Right cardiac atrium (tissue), 5 donors: ENCODE measurements around the gene MYO5B. TPM values are rescaled to one million over a fixed set of nuclear protein-coding genes. Genes with fewer than 3 reads are reported as not detected.

Source experiments
- ATAC-seq, 2 donors: fragments of 200-7000 bp; cut with Tn5 transposase; one replicate each; pipeline versions ENCODE4 v1.8.0 to v1.9.1; 2020; ENCODE audit warnings: moderate library complexity in 2 of 2, mild to moderate bottlenecking in 1 of 2
- DNase-seq, 3 donors: peaks; one replicate each; pipeline ENCODE4 v3.0.0-alpha.2; 2020
- H3K27ac ChIP-seq: one replicate; pipeline ENCODE4 v1.5.1; 2013; ENCODE audit warnings: mild to moderate bottlenecking, low read length, control low read depth, moderate library complexity
- H3K27me3 ChIP-seq: one replicate; pipeline ENCODE4 v1.6.1; 2013; ENCODE audit not compliant: control insufficient read depth, insufficient read depth
- H3K4me1 ChIP-seq: one replicate; pipeline ENCODE4 v1.6.1; 2013; ENCODE audit warnings: low read length; ENCODE audit not compliant: control insufficient read depth, insufficient read depth
- H3K4me3 ChIP-seq: one replicate; pipeline ENCODE4 v1.5.1; 2013; ENCODE audit warnings: low read length, control low read depth
- H3K9me3 ChIP-seq: one replicate; pipeline ENCODE4 v1.6.1; 2013; ENCODE audit warnings: low read length; ENCODE audit not compliant: control insufficient read depth
- WGBS: extraction: QIAGEN DNeasy Blood & Tissue Kit; methylation state at CpG from one replicate; pipeline ENCODE4 v1.1.7; 2013; 5-methylcytosine and 5-hydroxymethylcytosine counted together
- intact Hi-C, 4 donors: fragments of 100-400 bp; cut with DNase I; formaldehyde crosslinking; loops; one replicate each; pipeline versions ENCODE4 v1.11.0 to v1.14.0; 2022 to 2023
- polyA plus RNA-seq: library from polyadenylated mRNA; stranded (reverse); fragments of 200-250 nt; gene quantifications from one replicate; pipeline ENCODE4 v1.2.3, GENCODE V29; 2013
- total RNA-seq, 4 donors: library from RNA; stranded (reverse); fragmentation: NEBNext Ultra II Directional; extraction: Animal tissue kit (Norgen Biotek cat#: 25700); gene quantifications; one replicate each; pipeline ENCODE4 v1.2.1, GENCODE V29; 2021
- donor health status: healthy with polysubstance abuse.
- donor health status: DM: no; HTN: yes; CAD: no.
- donor health status: DM: no; HTN: no; CAD: no.
- donor health status: DM: no; HTN: yes; CAD: no; lungs with severe emphysema.
- donor health status: DM: yes; HTN: yes; CAD: no.

The MYO5B gene
- total and polyA plus RNA-seq, 5 donors: 1.4 to 4.5 (median 3.1) TPM

DNA sequence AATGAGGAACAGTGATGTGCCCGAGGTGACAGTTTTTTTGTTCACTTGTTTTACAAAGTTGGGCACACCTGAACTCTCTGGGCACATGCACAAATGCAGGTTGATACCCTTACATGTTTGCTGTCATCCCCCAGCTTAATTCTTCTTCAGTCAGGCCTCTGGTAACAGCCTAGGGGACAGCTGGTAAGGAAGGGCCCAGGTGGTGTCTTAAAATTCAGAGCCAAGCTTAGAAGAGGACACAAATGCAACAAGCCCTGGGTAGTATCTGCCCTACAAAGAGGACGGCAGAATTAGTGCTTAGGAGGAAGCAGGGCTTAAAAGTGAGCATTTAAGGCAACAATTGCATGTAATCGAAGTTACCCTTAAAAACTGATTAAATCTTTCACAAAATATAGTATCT, 209.7 kb downstream of the MYO5B start:
- 65% methylated on average over 3 of the region's 3 CpGs for WGBS
- H3K4me1 ChIP-seq: peaks cover 6% of the 10 kb centered on the region
- no peak for DNase-seq
- intact Hi-C loops: no loop called here
- no peaks in the 10 kb centered on the region for H3K9me3 ChIP-seq
- no peak overlapping the region for H3K27ac ChIP-seq
- H3K4me3 ChIP-seq: no peak overlapping the region
- H3K27me3 ChIP-seq: no peaks in the 10 kb centered on the region
- ATAC-seq: no peak

DNA sequence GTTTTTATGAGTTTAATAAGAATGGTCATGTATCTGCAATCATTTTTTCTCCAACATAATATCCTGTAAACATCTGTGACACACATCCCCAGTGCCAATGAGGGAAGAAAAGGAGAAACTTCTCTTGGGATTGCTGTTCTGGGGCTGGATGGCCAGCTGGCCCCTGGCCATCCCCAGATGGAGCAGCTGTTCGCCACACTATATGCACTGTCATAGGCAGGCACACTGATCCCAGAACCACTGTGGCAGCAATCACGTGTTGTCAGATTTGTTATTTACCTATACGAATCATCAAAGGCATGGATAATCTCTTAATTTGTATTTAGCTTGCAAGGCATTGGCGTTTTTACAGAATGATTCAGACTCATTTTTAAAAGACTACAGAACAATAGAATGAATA, 214.1 kb downstream of the MYO5B start:
- no peak overlapping the region for H3K4me3 ChIP-seq
- DNase-seq (no peak), ATAC-seq (no peak)
- intact Hi-C loops: no loop called here
- no peaks in the 10 kb centered on the region for H3K27me3 ChIP-seq
- H3K27ac ChIP-seq: no peak overlapping the region
- 59% methylated on average over 4 of the region's 4 CpGs for WGBS
- H3K9me3 ChIP-seq: no peaks in the 10 kb centered on the region
- peaks cover 7% of the 10 kb centered on the region for H3K4me1 ChIP-seq

DNA sequence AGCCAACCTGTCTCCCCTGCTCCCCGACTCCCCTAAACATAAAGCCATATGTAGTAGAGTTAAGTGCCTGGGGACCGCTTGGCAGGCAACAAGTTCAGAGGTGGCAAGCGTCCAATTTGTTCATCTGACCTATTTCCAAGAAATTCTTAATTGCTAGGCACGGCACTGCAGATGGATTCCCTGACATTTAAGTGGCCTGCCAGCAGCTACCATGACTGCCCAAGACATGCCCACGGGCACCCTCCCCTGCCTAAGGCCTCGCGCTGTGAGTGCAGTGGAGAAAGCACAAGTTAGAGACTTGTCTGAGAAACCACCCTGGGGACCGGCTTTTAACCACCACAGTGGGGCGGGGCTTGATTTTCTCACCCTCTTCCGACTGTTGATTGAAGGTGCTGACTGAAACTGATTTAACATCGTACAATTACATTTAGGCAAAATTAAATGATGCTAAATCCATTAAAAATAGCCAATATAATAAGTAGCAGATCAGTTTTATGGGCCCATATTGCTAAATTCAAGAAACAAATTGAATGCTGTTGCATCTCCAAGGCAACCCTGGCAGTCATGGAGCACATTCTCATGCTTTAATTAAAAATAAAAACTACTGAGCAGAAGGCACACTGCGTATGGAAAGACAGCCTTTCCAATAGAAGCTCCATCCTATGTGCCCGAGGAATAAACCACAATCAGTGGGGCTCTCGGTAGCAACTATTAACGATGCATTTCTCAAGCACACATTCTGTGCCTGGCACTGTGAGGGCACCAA, 218.0 kb downstream of the MYO5B start:
- H3K27ac ChIP-seq: no peak overlapping the region
- no peaks in the 10 kb centered on the region for H3K9me3 ChIP-seq
- WGBS: 60% methylated on average over 15 of the region's 15 CpGs
- H3K27me3 ChIP-seq: no peaks in the 10 kb centered on the region
- ATAC-seq (no peak), DNase-seq (no peak)
- intact Hi-C loops: no loop called here
- peaks cover 7% of the 10 kb centered on the region for H3K4me1 ChIP-seq
- H3K4me3 ChIP-seq: no peak overlapping the region

- Histone ChIP-seq H3K27me3 (no peaks in the 10 kb centered on the region), H3K4me3 (no peak overlapping the region), H3K9me3 (no peaks in the 10 kb centered on the region), H3K27ac (no peak overlapping the region), H3K4me1 (peaks cover 7% of the 10 kb centered on the region)
- DNase-seq: no peak
- 85% methylated on average over 3 of the region's 3 CpGs for WGBS
- intact Hi-C loops: no loop called here
- ATAC-seq: no peak
These were observed 218.9 kb downstream of the MYO5B start for GRCh38 chr18:49976001-49976400.

- H3K9me3 ChIP-seq: no peaks in the 10 kb centered on the region
- peaks cover 3% of the 10 kb centered on the region for H3K4me1 ChIP-seq
- no peak for ATAC-seq
- intact Hi-C loops: no loop called here
- DNase-seq: no peak
- no peaks in the 10 kb centered on the region for H3K27me3 ChIP-seq
- H3K4me3 ChIP-seq: no peak overlapping the region
- H3K27ac ChIP-seq: no peak overlapping the region
- WGBS: 92% methylated on average over 9 of the region's 9 CpGs
These were observed 220.9 kb downstream of the MYO5B start for GRCh38 chr18:49974079-49974478.

GRCh38 chr18:49973592-49973991, 221.4 kb downstream of the MYO5B start:
- H3K9me3 ChIP-seq: no peaks in the 10 kb centered on the region
- no peak overlapping the region for H3K4me3 ChIP-seq
- peaks cover 3% of the 10 kb centered on the region for H3K4me1 ChIP-seq
- intact Hi-C loops: no loop called here
- DNase-seq: no peak
- peak in 1 of 2 donors; percentile 13 for ATAC-seq
- 63% methylated on average over 3 of the region's 3 CpGs for WGBS
- no peaks in the 10 kb centered on the region for H3K27me3 ChIP-seq
- H3K27ac ChIP-seq: no peak overlapping the region

GRCh38 chr18:49972535-49972934, 222.4 kb downstream of the MYO5B start:
- H3K4me1 ChIP-seq: peaks cover 3% of the 10 kb centered on the region
- 79% methylated on average over 3 of the region's 3 CpGs for WGBS
- ATAC-seq: no peak

GRCh38 chr18:49971462-49971861, 223.5 kb downstream of the MYO5B start:
- WGBS: 47% methylated on average over 1 of the region's 1 CpG
- Histone ChIP-seq H3K4me1 (no peaks in the 10 kb centered on the region), H3K27ac (no peak overlapping the region), H3K27me3 (no peaks in the 10 kb centered on the region), H3K4me3 (no peak overlapping the region), H3K9me3 (no peaks in the 10 kb centered on the region)
- intact Hi-C loops: no loop called here
- no peak for ATAC-seq
- no peak for DNase-seq

More at GRCh38 chr18:49972535-49972934, 222.4 kb downstream of the MYO5B start:
- H3K9me3 ChIP-seq: no peaks in the 10 kb centered on the region
- DNase-seq: no peak
- intact Hi-C loops: no loop called here
- no peaks in the 10 kb centered on the region for H3K27me3 ChIP-seq
- H3K4me3 ChIP-seq: no peak overlapping the region
- H3K27ac ChIP-seq: no peak overlapping the region

DNA sequence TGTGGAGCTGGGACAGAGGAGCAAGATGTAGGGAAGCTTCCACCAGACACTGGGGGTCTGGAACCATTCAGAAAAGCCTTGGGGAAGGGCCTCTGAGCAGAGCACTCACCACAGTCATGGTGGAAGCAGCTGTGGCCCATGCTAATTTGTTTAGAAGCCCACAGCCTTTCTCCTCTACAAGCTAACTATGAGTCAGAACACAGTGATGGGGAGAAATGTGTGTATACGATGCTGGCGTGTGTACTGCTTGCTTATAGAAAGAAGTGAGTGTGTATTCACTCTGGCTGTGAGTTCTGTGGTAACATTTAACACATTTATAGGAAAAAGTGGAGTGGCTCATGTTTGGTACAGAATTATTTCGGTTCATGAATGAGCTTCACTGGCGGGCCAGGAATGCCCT, 224.6 kb downstream of the MYO5B start:
- H3K27me3 ChIP-seq: no peaks in the 10 kb centered on the region
- WGBS: 93% methylated on average over 4 of the region's 4 CpGs
- DNase-seq: no peak
- H3K9me3 ChIP-seq: no peaks in the 10 kb centered on the region
- no peak overlapping the region for H3K27ac ChIP-seq
- intact Hi-C loops: no loop called here
- no peak for ATAC-seq
- H3K4me3 ChIP-seq: no peak overlapping the region
- H3K4me1 ChIP-seq: no peaks in the 10 kb centered on the region

DNA sequence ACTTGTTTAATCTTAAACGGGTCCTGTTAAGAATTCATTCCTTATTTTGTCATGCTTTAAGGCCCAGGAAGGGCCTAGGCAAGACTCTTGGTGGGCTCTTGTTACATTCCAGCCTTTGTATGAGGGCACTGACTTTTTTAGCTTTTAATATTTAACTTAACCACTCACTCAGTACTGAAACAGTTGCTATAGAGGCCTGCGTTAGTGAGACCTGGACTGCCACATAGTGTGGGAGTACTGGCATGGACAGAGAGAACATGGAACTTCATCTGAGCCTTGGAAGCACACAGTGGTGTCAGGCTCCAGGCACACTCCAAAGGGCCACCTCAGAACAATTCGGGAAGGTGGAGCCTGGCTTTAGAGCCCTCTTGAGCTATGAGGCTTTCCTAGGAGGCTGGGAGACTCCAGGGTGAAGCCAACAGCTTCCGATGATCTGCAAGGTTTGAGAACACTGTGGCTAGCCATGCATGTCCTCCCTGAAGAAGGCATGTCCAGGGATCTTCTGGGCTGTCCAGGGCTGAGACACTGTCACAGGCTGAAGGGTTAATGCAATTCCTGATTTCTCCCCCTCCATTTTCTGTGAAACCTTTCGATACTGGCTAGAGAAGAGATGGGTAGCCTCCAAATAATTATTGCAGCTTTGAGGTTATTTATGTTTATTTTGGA, 226.2 kb downstream of the MYO5B start:
- intact Hi-C loops: loop anchor here in 1 of 4 donors (10.0 kb wide), 1 partner anchor 56 kb away; no protein-coding TSS in a partner anchor
- no peak for ATAC-seq
- WGBS: 84% methylated on average over 5 of the region's 5 CpGs

DNA sequence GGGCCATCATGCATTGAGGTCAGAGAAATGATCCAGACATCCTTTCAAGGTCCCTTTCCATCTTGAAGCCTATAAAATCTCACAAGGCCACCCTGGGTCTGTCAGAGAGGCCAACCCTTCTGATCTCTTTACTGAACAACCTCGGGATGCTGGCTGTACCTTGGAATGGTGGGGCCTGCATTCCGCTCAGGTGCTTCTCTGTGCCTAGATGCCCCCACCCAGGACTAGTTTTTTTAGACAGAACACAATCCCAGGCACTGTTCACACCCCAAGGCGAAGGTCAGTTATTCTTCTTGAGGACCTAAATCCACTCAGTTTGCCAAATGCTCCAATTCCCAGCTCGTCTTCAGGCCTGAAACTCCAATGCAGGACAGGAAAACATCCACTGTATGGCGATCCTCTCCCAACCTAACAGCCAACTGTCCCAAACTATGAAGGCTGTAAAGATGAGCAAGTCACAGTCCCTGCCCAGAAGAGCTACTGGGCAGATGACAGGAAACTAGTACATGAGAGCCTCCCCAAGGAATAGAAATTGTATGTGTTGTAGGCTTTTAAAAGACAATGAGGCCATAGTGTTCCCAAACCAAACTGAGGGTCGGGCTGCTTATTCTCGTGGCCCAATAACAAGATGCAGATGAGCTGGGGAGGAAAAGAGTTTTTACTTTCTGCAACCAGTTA, 227.2 kb downstream of the MYO5B start:
- no peak overlapping the region for H3K27ac ChIP-seq
- H3K4me1 ChIP-seq: no peaks in the 10 kb centered on the region
- DNase-seq: no peak
- no peaks in the 10 kb centered on the region for H3K27me3 ChIP-seq
- 79% methylated on average over 7 of the region's 7 CpGs for WGBS
- no peak for ATAC-seq
- intact Hi-C loops: loop anchor here in 1 of 4 donors (10.0 kb wide), 1 partner anchor 57 kb away; no protein-coding TSS in a partner anchor
- no peak overlapping the region for H3K4me3 ChIP-seq
- H3K9me3 ChIP-seq: no peaks in the 10 kb centered on the region

More for the DNA sequence above, 226.2 kb downstream of the MYO5B start:
- H3K9me3 ChIP-seq: no peaks in the 10 kb centered on the region
- H3K4me1 ChIP-seq: no peaks in the 10 kb centered on the region
- no peaks in the 10 kb centered on the region for H3K27me3 ChIP-seq
- no peak overlapping the region for H3K27ac ChIP-seq
- no peak overlapping the region for H3K4me3 ChIP-seq
- no peak for DNase-seq
